ENCODE data around the gene KIAA0319L. TPM values are rescaled to one million over a fixed set of nuclear protein-coding genes. Genes with fewer than 3 reads are reported as not detected.
A peak's percentile ranks its signal among the peaks of the same experiment; 100 is the strongest.

The KIAA0319L gene
- total RNA-seq, 1 donor from 2014 or later: 48.6 TPM

DNA sequence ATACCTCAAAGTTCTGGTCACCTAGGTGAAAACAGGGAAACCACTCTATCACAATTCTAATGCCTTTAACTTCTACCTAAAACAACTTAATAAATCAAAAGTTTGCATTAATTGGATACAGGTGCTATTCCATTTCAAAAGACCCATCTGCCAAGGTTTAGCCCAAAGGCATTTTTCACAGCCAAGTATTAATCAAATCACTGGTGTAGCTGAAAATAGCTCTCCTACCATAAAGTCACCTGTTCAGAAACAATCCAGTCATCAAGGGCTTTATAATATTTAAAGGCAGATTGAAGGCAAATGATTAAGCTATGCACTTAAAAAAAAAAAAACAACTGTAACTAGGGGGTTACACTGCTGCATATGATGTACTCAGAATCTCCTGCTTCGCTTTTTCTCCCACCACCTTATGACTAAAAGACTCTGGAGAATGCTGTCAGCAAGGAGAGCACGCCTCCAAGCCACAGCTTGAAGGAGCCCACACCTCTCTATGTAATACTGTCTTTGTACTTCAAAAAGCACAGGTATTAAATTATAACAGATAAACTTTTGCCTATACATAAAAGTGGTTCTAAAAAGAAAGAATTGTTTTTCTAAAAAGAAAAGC, 20.5 kb downstream of the KIAA0319L start:
- H3K9me3 Mint-ChIP-seq: no peaks in the 10 kb centered on the region
- peaks cover 34% of the 10 kb centered on the region for H3K4me1 Mint-ChIP-seq (ENCODE audit: unreplicated experiment)
- H3K27ac Mint-ChIP-seq: peak overlapping the region; percentile 52
- TF ChIP-seq, protein P1, sequence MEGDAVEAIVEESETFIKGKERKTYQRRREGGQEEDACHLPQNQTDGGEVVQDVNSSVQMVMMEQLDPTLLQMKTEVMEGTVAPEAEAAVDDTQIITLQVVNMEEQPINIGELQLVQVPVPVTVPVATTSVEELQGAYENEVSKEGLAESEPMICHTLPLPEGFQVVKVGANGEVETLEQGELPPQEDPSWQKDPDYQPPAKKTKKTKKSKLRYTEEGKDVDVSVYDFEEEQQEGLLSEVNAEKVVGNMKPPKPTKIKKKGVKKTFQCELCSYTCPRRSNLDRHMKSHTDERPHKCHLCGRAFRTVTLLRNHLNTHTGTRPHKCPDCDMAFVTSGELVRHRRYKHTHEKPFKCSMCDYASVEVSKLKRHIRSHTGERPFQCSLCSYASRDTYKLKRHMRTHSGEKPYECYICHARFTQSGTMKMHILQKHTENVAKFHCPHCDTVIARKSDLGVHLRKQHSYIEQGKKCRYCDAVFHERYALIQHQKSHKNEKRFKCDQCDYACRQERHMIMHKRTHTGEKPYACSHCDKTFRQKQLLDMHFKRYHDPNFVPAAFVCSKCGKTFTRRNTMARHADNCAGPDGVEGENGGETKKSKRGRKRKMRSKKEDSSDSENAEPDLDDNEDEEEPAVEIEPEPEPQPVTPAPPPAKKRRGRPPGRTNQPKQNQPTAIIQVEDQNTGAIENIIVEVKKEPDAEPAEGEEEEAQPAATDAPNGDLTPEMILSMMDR (conservative IDR thresholded peaks at IDR 0.05): no peak
- no peak overlapping the region for H3K4me3 Mint-ChIP-seq
- no peak for DNase-seq (ENCODE audit: extremely low spot score, unreplicated experiment)
- H3K36me3 Mint-ChIP-seq: peaks cover 8% of the 10 kb centered on the region
- no peaks in the 10 kb centered on the region for H3K27me3 Mint-ChIP-seq

DNA sequence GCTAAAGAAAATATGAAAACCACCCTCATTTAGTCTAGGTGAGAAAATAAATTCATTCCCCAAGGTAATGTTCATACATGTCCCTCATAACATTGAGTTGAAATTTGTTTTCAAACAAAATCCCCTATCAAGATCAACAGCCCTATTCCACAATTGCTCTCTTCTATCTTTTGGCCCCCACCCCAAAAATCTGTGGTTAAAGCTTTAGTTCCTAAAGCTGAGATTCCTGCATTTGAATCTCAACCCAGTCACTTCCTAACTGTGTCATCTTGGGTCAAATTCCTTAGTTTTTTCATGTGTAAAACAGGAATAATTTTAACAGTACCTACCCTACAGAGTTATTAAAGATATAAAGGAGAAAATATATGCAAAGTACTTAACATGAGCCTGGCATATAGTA, 22.0 kb downstream of the KIAA0319L start:
- H3K4me3 Mint-ChIP-seq: no peak overlapping the region
- H3K27ac Mint-ChIP-seq: no peak overlapping the region
- DNase-seq (ENCODE audit: extremely low spot score, unreplicated experiment): no peak
- no peaks in the 10 kb centered on the region for H3K27me3 Mint-ChIP-seq
- peaks cover 15% of the 10 kb centered on the region for H3K36me3 Mint-ChIP-seq
- peaks cover 6% of the 10 kb centered on the region for H3K9me3 Mint-ChIP-seq
- peaks cover 31% of the 10 kb centered on the region for H3K4me1 Mint-ChIP-seq (ENCODE audit: unreplicated experiment)
- TF ChIP-seq, protein P1 (conservative IDR thresholded peaks at IDR 0.05): no peak

DNA sequence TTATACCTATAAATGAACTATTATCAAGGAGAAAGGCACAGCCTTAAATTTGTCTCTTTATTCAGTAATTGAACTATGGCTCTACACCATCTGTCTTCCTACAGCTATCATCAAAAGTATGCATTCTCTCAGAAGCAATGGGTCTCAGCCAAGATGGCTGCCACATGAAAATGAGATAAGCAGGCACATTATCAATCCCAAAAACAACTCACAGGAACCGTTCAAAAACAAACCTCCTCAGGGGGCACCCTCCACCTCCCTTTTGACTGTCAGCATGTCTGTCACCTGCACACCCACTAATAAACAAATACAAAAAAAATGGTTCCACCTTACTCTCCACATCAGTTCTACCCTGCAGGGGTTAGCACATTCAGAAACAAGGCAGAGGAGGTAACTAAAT, 23.6 kb downstream of the KIAA0319L start:
- Mint-ChIP-seq H3K27me3 (no peaks in the 10 kb centered on the region), H3K36me3 (peaks cover 28% of the 10 kb centered on the region), H3K4me1 (ENCODE audit: unreplicated experiment) (peaks cover 15% of the 10 kb centered on the region), H3K27ac (no peak overlapping the region), H3K4me3 (no peak overlapping the region), H3K9me3 (peaks cover 14% of the 10 kb centered on the region)
- DNase-seq (ENCODE audit: extremely low spot score, unreplicated experiment): no peak
- TF ChIP-seq, protein P1 (conservative IDR thresholded peaks at IDR 0.05): no peak

DNA sequence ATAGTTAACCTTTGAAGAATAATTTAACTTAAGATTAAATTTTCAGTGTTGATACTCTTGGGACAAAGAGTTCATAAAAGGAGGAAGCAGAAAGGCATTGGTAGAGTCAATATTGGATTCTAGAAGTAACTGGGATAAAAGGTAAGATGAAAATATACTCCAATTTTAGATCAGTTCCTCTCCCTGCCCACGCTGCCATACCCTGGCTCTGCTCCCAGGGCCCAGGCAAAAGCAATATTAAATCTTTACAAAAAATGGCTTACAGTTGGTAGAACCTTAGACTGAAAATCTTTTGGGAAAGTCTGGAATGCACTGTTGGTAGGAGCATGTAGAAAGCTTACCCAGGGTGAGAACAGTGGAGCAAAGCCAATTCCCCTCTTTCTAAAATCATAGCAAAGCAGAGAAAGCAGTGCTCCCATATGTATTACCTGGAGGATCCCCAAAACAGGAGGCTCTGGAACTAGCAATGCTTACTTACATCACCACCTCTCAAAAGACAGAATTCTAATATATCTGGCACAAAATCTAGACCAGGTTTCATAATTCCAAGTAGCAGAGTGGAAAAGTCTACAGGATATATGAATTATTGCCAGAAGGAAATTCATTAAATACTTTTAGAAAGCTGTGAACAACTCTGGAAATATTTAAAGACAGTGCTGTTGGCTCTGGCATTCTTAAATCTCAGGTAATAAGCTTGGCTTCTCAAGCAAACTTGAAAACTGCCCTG, 24.5 kb downstream of the KIAA0319L start:
- Mint-ChIP-seq H3K27me3 (no peaks in the 10 kb centered on the region), H3K4me1 (ENCODE audit: unreplicated experiment) (peaks cover 11% of the 10 kb centered on the region), H3K27ac (no peak overlapping the region), H3K9me3 (peaks cover 14% of the 10 kb centered on the region), H3K4me3 (no peak overlapping the region), H3K36me3 (peaks cover 30% of the 10 kb centered on the region)
- no peak for DNase-seq (ENCODE audit: extremely low spot score, unreplicated experiment)
- TF ChIP-seq, protein P1 (conservative IDR thresholded peaks at IDR 0.05): no peak

DNA sequence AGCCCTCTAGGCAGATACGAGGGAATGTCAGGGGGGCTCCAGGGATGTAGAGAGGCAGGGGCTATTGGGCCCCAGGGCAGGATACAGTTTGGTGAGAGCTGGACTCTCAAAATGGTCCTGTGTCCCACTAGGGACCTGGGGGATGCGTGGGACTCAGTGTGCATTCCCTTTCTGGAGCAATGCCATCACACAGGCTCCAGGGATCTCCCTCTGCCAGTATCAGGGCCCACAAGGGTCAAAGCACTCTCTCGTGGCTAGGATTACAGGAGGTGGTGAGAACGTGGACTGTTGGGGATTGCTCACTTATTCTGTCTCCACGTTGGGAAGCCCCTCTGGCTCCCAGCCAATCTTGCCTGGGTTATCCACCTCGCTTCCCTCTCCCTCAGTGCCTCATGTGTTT, 25.8 kb downstream of the KIAA0319L start:
- DNase-seq (ENCODE audit: extremely low spot score, unreplicated experiment): no peak
- TF ChIP-seq, protein P1 (conservative IDR thresholded peaks at IDR 0.05): no peak
- Mint-ChIP-seq H3K27ac (no peak overlapping the region), H3K4me1 (ENCODE audit: unreplicated experiment) (no peaks in the 10 kb centered on the region), H3K27me3 (no peaks in the 10 kb centered on the region), H3K36me3 (peaks cover 34% of the 10 kb centered on the region), H3K4me3 (no peak overlapping the region), H3K9me3 (peaks cover 18% of the 10 kb centered on the region)
